WTC11 (cell line): ENCODE measurements around the gene B3GALNT2. TPM values are rescaled to one million over a fixed set of nuclear protein-coding genes. Genes with fewer than 3 reads are reported as not detected.
A peak's percentile ranks its signal among the peaks of the same experiment; 100 is the strongest.

Experiments
- ATAC-seq: fragments of 200-7000 bp; cut with Tn5 transposase; 2 replicates; pipeline ENCODE4 v1.10.0; 2021; ENCODE audit warnings: mild to moderate bottlenecking, moderate library complexity
- CTCF ChIA-PET: fragments of 300-600 bp; sonication (Branson Sonifier 250); formaldehyde crosslinking; loops from one replicate; lab custom pipeline; 2021; ENCODE audit warnings: antibody characterized with exemption; lab: Charles Lee
- POLR2A ChIA-PET: fragments of 350-600 bp; sonication (Branson Sonifier 250); formaldehyde crosslinking; loops from one replicate; lab custom pipeline; 2021; ENCODE audit warnings: antibody characterized with exemption; lab: Charles Lee
- DNase-seq: peaks from one replicate; pipeline ENCODE4 v3.0.0; 2021; ENCODE audit warnings: low spot score
- H3K27ac Mint-ChIP-seq: 2 replicates; pipeline ENCODE4 v1.8.0; 2021; ENCODE audit warnings: mixed read lengths
- H3K27me3 Mint-ChIP-seq: 2 replicates; pipeline ENCODE4 v1.8.0; 2021; ENCODE audit warnings: low read depth, mild to moderate bottlenecking, moderate library complexity, mixed read lengths
- H3K36me3 Mint-ChIP-seq: 2 replicates; pipeline ENCODE4 v1.8.0; 2021; ENCODE audit warnings: mixed read lengths
- H3K4me1 Mint-ChIP-seq: 2 replicates; pipeline ENCODE4 v1.8.0; 2022; ENCODE audit warnings: mixed read lengths
- H3K4me3 Mint-ChIP-seq: 2 replicates; pipeline ENCODE4 v1.8.0; 2021; ENCODE audit warnings: mild to moderate bottlenecking, moderate library complexity, mixed read lengths
- H3K9me3 Mint-ChIP-seq: 2 replicates; pipeline ENCODE4 v1.8.0; 2021; ENCODE audit warnings: mixed read lengths
- AFF4 ChIP-seq: sonication (generic); formaldehyde crosslinking; IDR thresholded peaks from 2 replicates; pipeline ENCODE4 v1.8.1; 2023; ENCODE audit warnings: mild to moderate bottlenecking, missing genetic modification reagents, borderline replicate concordance
- CREM ChIP-seq: sonication (generic); formaldehyde crosslinking; IDR thresholded peaks from 2 replicates; pipeline ENCODE4 v1.8.1; 2022; ENCODE audit warnings: mild to moderate bottlenecking, missing genetic modification reagents, moderate library complexity
- CTCF ChIP-seq: fragments of 200-600 bp; IDR thresholded peaks from 2 replicates; pipeline ENCODE4 v1.8.0; 2022; ENCODE audit warnings: antibody characterized with exemption
- ELF4 ChIP-seq: sonication (generic); formaldehyde crosslinking; IDR thresholded peaks from 2 replicates; pipeline ENCODE4 v1.8.1; 2022; ENCODE audit warnings: low read depth, mild to moderate bottlenecking, moderate library complexity, missing genetic modification reagents
- ERG ChIP-seq: fragments of 250-450 bp; sonication (Bioruptor Pico); IDR thresholded peaks from 2 replicates; pipeline ENCODE4 v1.8.0; 2021; ENCODE audit warnings: mild to moderate bottlenecking
- GABPB1 ChIP-seq: sonication (generic); formaldehyde crosslinking; IDR thresholded peaks from 2 replicates; pipeline ENCODE4 v1.8.1; 2023; ENCODE audit warnings: mild to moderate bottlenecking, missing genetic modification reagents
- GTF2I ChIP-seq: fragments of 250-450 bp; sonication (Bioruptor Pico); conservative IDR thresholded peaks from 2 replicates; pipeline ENCODE4 v1.4.0; 2021; ENCODE audit warnings: mild to moderate bottlenecking
- JAZF1 ChIP-seq: fragments of 250-450 bp; sonication (Bioruptor Pico); IDR thresholded peaks from 2 replicates; pipeline ENCODE4 v1.9.0; 2021; ENCODE audit warnings: moderate library complexity, mild to moderate bottlenecking, inconsistent platforms
- KAT7 ChIP-seq: sonication (generic); formaldehyde crosslinking; IDR thresholded peaks from 2 replicates; pipeline ENCODE4 v1.8.1; 2023; ENCODE audit warnings: missing genetic modification reagents, mild to moderate bottlenecking, borderline replicate concordance
- MXD4 ChIP-seq: fragments of 250-450 bp; sonication (Bioruptor Pico); IDR thresholded peaks from 2 replicates; pipeline ENCODE4 v1.8.0; 2021; ENCODE audit warnings: mild to moderate bottlenecking, moderate library complexity, borderline replicate concordance
- PRDM15 ChIP-seq: sonication (generic); formaldehyde crosslinking; IDR thresholded peaks from 2 replicates; pipeline ENCODE4 v1.8.0; 2022; ENCODE audit warnings: missing genetic modification reagents
- SMAD4 ChIP-seq: sonication (generic); formaldehyde crosslinking; IDR thresholded peaks from 2 replicates; pipeline ENCODE4 v1.8.0; 2022; ENCODE audit warnings: mild to moderate bottlenecking, missing genetic modification reagents
- TCF7 ChIP-seq: sonication (generic); formaldehyde crosslinking; IDR thresholded peaks from 2 replicates; pipeline ENCODE4 v1.8.0; 2022; ENCODE audit warnings: mild to moderate bottlenecking, low read depth, missing genetic modification reagents, moderate library complexity
- ZNF317 ChIP-seq: sonication (generic); formaldehyde crosslinking; IDR thresholded peaks from 2 replicates; pipeline ENCODE4 v1.8.1; 2023; ENCODE audit warnings: low read depth, mild to moderate bottlenecking, moderate library complexity, missing genetic modification reagents, borderline replicate concordance
- ZNF512 ChIP-seq: sonication (generic); formaldehyde crosslinking; IDR thresholded peaks from 2 replicates; pipeline ENCODE4 v1.8.1; 2022; ENCODE audit warnings: missing genetic modification reagents, borderline replicate concordance
- ZNF532 ChIP-seq: fragments of 250-450 bp; sonication (Bioruptor Pico); IDR thresholded peaks from 2 replicates; pipeline ENCODE4 v1.9.0; 2021; ENCODE audit warnings: mild to moderate bottlenecking, borderline replicate concordance
- ZNF671 ChIP-seq: fragments of 250-450 bp; sonication (Bioruptor Pico); IDR thresholded peaks from 2 replicates; pipeline ENCODE4 v1.8.0; 2021; ENCODE audit warnings: mild to moderate bottlenecking
- total RNA-seq: library from RNA; stranded (reverse); gene quantifications from 3 replicates; pipeline ENCODE4 v1.2.3, GENCODE V29; 2021

Gene B3GALNT2
- total RNA-seq, 1 experiment from 2014 or later, result 41.7 TPM

- H3K27ac Mint-ChIP-seq, result peak overlapping the region; percentile 70
- no peak for TF ChIP-seq GABPB1 (CRISPR knock-in tag)
- TF ChIP-seq CREM, result no peak
- no peak for TF ChIP-seq MXD4 (CRISPR knock-in tag)
- TF ChIP-seq GTF2I (CRISPR knock-in tag), result no peak
- TF ChIP-seq PRDM15 (CRISPR knock-in tag), result no peak
- no peak for TF ChIP-seq ZNF671 (CRISPR knock-in tag)
- no peak for TF ChIP-seq ZNF317 (CRISPR knock-in tag)
- TF ChIP-seq CTCF, result no peak
- TF ChIP-seq ELF4 (CRISPR knock-in tag), result no peak
- TF ChIP-seq KAT7, result no peak
- TF ChIP-seq AFF4 (CRISPR knock-in tag), result no peak
- DNase-seq (no peak), ATAC-seq (no peak)
- ChIA-PET CTCF (no interaction called here), POLR2A (no interaction called here)
- H3K9me3 Mint-ChIP-seq, result 0 out of 2 replicates have a peak, but pooled peaks cover 3% of the 10 kb centered on the region
- H3K4me1 Mint-ChIP-seq, result peaks cover 4% of the 10 kb centered on the region
- peaks cover 5% of the 10 kb centered on the region for H3K36me3 Mint-ChIP-seq
- H3K27me3 Mint-ChIP-seq, result no peaks in the 10 kb centered on the region
- H3K4me3 Mint-ChIP-seq, result no peak overlapping the region
These were observed 96.8 kb downstream of the B3GALNT2 start for GRCh38 chr1:235407419-235407818.

GRCh38 chr1:235404190-235404589, 100.1 kb downstream of the B3GALNT2 start:
- Mint-ChIP-seq H3K36me3 (peaks cover 10% of the 10 kb centered on the region), H3K9me3 (no peaks in the 10 kb centered on the region), H3K4me3 (no peak overlapping the region), H3K27ac (peak overlapping the region; percentile 81; the same call in 1 of the 2 replicates), H3K4me1 (peaks cover 6% of the 10 kb centered on the region), H3K27me3 (no peaks in the 10 kb centered on the region)
- ChIA-PET CTCF (interaction anchor here (0.6 kb wide), 1 partner anchor 250 kb away, joined by 3 read pairs; no protein-coding TSS in a partner anchor), POLR2A (no interaction called here)
- ATAC-seq (no peak), DNase-seq (no peak)
- no peak for TF ChIP-seq ZNF532 (CRISPR knock-in tag)
- TF ChIP-seq TCF7 (CRISPR knock-in tag), result no peak
- TF ChIP-seq ERG (CRISPR knock-in tag), result no peak
- TF ChIP-seq JAZF1 (CRISPR knock-in tag), result no peak
- TF ChIP-seq ZNF512 (CRISPR knock-in tag), result no peak
- TF ChIP-seq SMAD4 (CRISPR knock-in tag), result no peak
- TF ChIP-seq ZNF671 (CRISPR knock-in tag), result no peak
